Suprapubic skin (tissue), 3 donors: ENCODE results near the gene CELF5.

Experiments used
- CTCF ChIP-seq, 2 donors: fragments of 200-600 bp in 1 of 2; fragments of 450-650 bp in 1 of 2; sonication (generic) in 1 of 2; IDR thresholded peaks; one replicate each; pipeline ENCODE4 v1.5.1; 2016 to 2019; ENCODE audit warnings: antibody characterized with exemption in 2 of 2, mild to moderate bottlenecking in 1 of 2, moderate library complexity in 1 of 2
- EP300 ChIP-seq: sonication (generic); formaldehyde crosslinking; IDR thresholded peaks from one replicate; pipeline ENCODE4 v1.6.1; 2017; ENCODE audit warnings: antibody characterized with exemption

- TF ChIP-seq CTCF (IDR thresholded peaks at IDR 0.05) = no peak
- no peak for TF ChIP-seq EP300
These were observed 37.4 kb upstream of the CELF5 start for GRCh38 chr19:3186891-3187661.
